Measurements from ENCODE around the gene NEURL1. TPM values are rescaled to one million over a fixed set of nuclear protein-coding genes. Genes with fewer than 3 reads are reported as not detected.
A peak's percentile ranks its signal among the peaks of the same experiment; 100 is the strongest.

The NEURL1 gene
- total RNA-seq, 4 donors from 2014 or later, result 0.39 to 0.63 (median 0.46) TPM

GRCh38 chr10:103451091-103451813 lies 42.3 kb upstream of the NEURL1 start:
- WGBS, result 25% methylated on average over 9 of the region's 14 CpGs
- H3K4me1 ChIP-seq, result peaks cover 41 to 67% (median 65%) of the 10 kb centered on the region in 4 donors
- DNase-seq (ENCODE audit: extremely low spot score), result peak; percentile 93
- H3K9me3 ChIP-seq, result no peaks in the 10 kb centered on the region
- H3K27ac ChIP-seq (replicated peaks in 1 of 4), result peak overlapping the region; percentile 86 to 91 (median 87)
- peaks cover 16 to 43% (median 39%) of the 10 kb centered on the region in 4 donors for H3K36me3 ChIP-seq
- H3K4me3 ChIP-seq, result peak overlapping the region; percentile 77 to 86 (median 80)
- TF ChIP-seq EP300 (IDR thresholded peaks at IDR 0.05), result no peak
- TF ChIP-seq POLR2AphosphoS5 (IDR thresholded peaks at IDR 0.05), result peak; percentile 45 to 52
- intact Hi-C loops (cut with DNase I), result no loop called here
- no peaks in the 10 kb centered on the region for H3K27me3 ChIP-seq

- DNase-seq (ENCODE audit: extremely low spot score), result no peak
- Histone ChIP-seq H3K9me3 (no peaks in the 10 kb centered on the region), H3K27ac (replicated peaks in 1 of 4) (peak within 1 kb of the TSS; percentile 86 to 91 (median 87)), H3K27me3 (no peaks in the 10 kb centered on the region), H3K4me1 (peaks cover 34 to 60% (median 58%) of the 10 kb centered on the region in 4 donors), H3K36me3 (peaks cover 15 to 36% (median 32%) of the 10 kb centered on the region in 4 donors), H3K4me3 (peak within 1 kb of the TSS; percentile 77 to 86 (median 80))
- intact Hi-C loops (cut with DNase I), result no loop called here
- no peak for TF ChIP-seq POLR2A (IDR thresholded peaks at IDR 0.05; ENCODE audit: low read depth)
- peak; percentile 26 to 65 for TF ChIP-seq POLR2AphosphoS5 (IDR thresholded peaks at IDR 0.05)
- TF ChIP-seq, protein P1, sequence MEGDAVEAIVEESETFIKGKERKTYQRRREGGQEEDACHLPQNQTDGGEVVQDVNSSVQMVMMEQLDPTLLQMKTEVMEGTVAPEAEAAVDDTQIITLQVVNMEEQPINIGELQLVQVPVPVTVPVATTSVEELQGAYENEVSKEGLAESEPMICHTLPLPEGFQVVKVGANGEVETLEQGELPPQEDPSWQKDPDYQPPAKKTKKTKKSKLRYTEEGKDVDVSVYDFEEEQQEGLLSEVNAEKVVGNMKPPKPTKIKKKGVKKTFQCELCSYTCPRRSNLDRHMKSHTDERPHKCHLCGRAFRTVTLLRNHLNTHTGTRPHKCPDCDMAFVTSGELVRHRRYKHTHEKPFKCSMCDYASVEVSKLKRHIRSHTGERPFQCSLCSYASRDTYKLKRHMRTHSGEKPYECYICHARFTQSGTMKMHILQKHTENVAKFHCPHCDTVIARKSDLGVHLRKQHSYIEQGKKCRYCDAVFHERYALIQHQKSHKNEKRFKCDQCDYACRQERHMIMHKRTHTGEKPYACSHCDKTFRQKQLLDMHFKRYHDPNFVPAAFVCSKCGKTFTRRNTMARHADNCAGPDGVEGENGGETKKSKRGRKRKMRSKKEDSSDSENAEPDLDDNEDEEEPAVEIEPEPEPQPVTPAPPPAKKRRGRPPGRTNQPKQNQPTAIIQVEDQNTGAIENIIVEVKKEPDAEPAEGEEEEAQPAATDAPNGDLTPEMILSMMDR (IDR thresholded peaks at IDR 0.05), result peak in 1 of 3 experiments; percentile 11
- WGBS, result under 1% methylated on average over 18 of the region's 32 CpGs
Observed at GRCh38 chr10:103451831-103452505, 41.5 kb upstream of the NEURL1 start, which contains the start of gene CALHM2. Gene CALHM2 (minus strand): TSS chr10:103452370. CDS start chr10:103449941, 2,429 bp downstream.

GRCh38 chr10:103452506-103453230 lies 40.8 kb upstream of the NEURL1 start:
- Histone ChIP-seq H3K27ac (replicated peaks in 1 of 4) (peak overlapping the region; percentile 86 to 91 (median 87)), H3K36me3 (peaks cover 8 to 29% (median 25%) of the 10 kb centered on the region in 4 donors), H3K4me1 (peaks cover 28 to 53% (median 51%) of the 10 kb centered on the region in 4 donors), H3K9me3 (no peaks in the 10 kb centered on the region), H3K4me3 (peak overlapping the region; percentile 77 to 86 (median 80)), H3K27me3 (no peaks in the 10 kb centered on the region)
- intact Hi-C loops (cut with DNase I), result no loop called here
- TF ChIP-seq POLR2A (IDR thresholded peaks at IDR 0.05; ENCODE audit: low read depth) (no peak), POLR2AphosphoS5 (IDR thresholded peaks at IDR 0.05) (no peak), EP300 (IDR thresholded peaks at IDR 0.05) (no peak)
- TF ChIP-seq, protein P1 (IDR thresholded peaks at IDR 0.05), result no peak
- WGBS, result 36% methylated on average over 18 of the region's 27 CpGs
- DNase-seq (ENCODE audit: extremely low spot score), result no peak

GRCh38 chr10:103454026-103454425 lies 39.5 kb upstream of the NEURL1 start:
- TF ChIP-seq POLR2AphosphoS5 (IDR thresholded peaks at IDR 0.05), result no peak
- TF ChIP-seq POLR2A (IDR thresholded peaks at IDR 0.05; ENCODE audit: low read depth), result no peak
- TF ChIP-seq EP300 (IDR thresholded peaks at IDR 0.05), result no peak
- TF ChIP-seq, protein P1 (IDR thresholded peaks at IDR 0.05), result no peak
- Histone ChIP-seq H3K4me3 (no peak overlapping the region), H3K9me3 (no peaks in the 10 kb centered on the region), H3K4me1 (peaks cover 16 to 39% (median 37%) of the 10 kb centered on the region in 4 donors), H3K27ac (replicated peaks in 1 of 4) (no peak overlapping the region), H3K36me3 (peaks cover 5 to 17% (median 13%) of the 10 kb centered on the region in 4 donors), H3K27me3 (no peaks in the 10 kb centered on the region)
- DNase-seq (ENCODE audit: extremely low spot score), result no peak
- intact Hi-C loops (cut with DNase I), result no loop called here
- WGBS, result 86% methylated on average over 4 of the region's 4 CpGs

Data from esophagus muscularis mucosa (tissue), 4 donors.